HepG2 (cell line): ENCODE results near the gene COPZ1. TPM values are rescaled to one million over a fixed set of nuclear protein-coding genes. Genes with fewer than 3 reads are reported as not detected.

Source experiments
- JUN ChIP-seq: sonication (generic); formaldehyde crosslinking; IDR thresholded peaks from 2 replicates; pipeline ENCODE4 v1.4.0; 2020; ENCODE audit warnings: mild to moderate bottlenecking, missing genetic modification reagents
- SNRNP70 ChIP-seq: fragments of 200-400 bp; formaldehyde crosslinking; IDR thresholded peaks from 2 replicates; pipeline ENCODE4 v1.6.1; 2017; ENCODE audit warnings: mild to moderate bottlenecking, low read depth, low read length, moderate library complexity
- SRSF4 ChIP-seq: fragments of 200-400 bp; formaldehyde crosslinking; IDR thresholded peaks from one replicate; pipeline ENCODE4 v1.6.1; 2018; ENCODE audit warnings: mild to moderate bottlenecking, low read depth, low read length, moderate library complexity; ENCODE audit not compliant: poor library complexity, severe bottlenecking
- ZNF232 ChIP-seq: sonication (generic); formaldehyde crosslinking; IDR thresholded peaks from 2 replicates; pipeline ENCODE4 v1.4.0; 2020; ENCODE audit warnings: missing genetic modification reagents, borderline replicate concordance
- ZNF407 ChIP-seq: sonication (generic); formaldehyde crosslinking; IDR thresholded peaks from one replicate; pipeline ENCODE4 v1.5.1; 2020; ENCODE audit warnings: mild to moderate bottlenecking, missing genetic modification reagents; ENCODE audit errors: not compliant biosample characterization
- ZNF577 ChIP-seq: sonication (generic); formaldehyde crosslinking; IDR thresholded peaks from 2 replicates; pipeline ENCODE4 v1.4.0; 2020; ENCODE audit warnings: mild to moderate bottlenecking, low read depth, missing genetic modification reagents, borderline replicate concordance
- polyA plus RNA-seq, 8 experiments: library from polyadenylated mRNA; depleted of rRNA in 3 of 8; stranded (reverse) in 7 of 8; unstranded in 1 of 8; fragments of >200 nt; fragmentation: Illumina TruSeq in 4 of 8; extraction: Trizol in 4 of 8; gene quantifications; 2 replicates each; pipeline versions ENCODE4 v1.2.1 to v1.2.3, GENCODE V29; 2011 to 2016; ENCODE audit warnings: low read depth in 4 of 8, missing spikeins in 1 of 8, mixed read lengths in 1 of 8; ENCODE audit not compliant: insufficient read depth in 1 of 8
- total RNA-seq, 5 experiments: library from RNA; depleted of rRNA; stranded (reverse); fragments of >200 nt; fragmentation: Illumina TruSeq; extraction: Trizol; gene quantifications; 2 replicates each; pipeline ENCODE4 v1.2.3, GENCODE V29; 2016; ENCODE audit warnings: low read depth in 1 of 5
- TF ChIP-seq, protein P1 (sequence below): sonication (generic); formaldehyde crosslinking; IDR thresholded peaks from 2 replicates; pipeline ENCODE4 v1.8.1; 2023; ENCODE audit warnings: mild to moderate bottlenecking, moderate library complexity, missing genetic modification reagents
- TF ChIP-seq, protein P2 (sequence below): sonication (generic); formaldehyde crosslinking; IDR thresholded peaks from 2 replicates; pipeline ENCODE4 v1.4.0; 2020; ENCODE audit warnings: missing genetic modification reagents, borderline replicate concordance
- TF ChIP-seq, protein P3 (sequence below): fragments of 450-650 bp; IDR thresholded peaks from 2 replicates; pipeline ENCODE4 v1.6.1; 2017
- TF ChIP-seq, protein P4 (sequence below): sonication (generic); formaldehyde crosslinking; IDR thresholded peaks from 2 replicates; pipeline ENCODE4 v1.8.1; 2023; ENCODE audit warnings: missing genetic modification reagents, inconsistent platforms, borderline replicate concordance

Gene COPZ1
- total and polyA plus RNA-seq, 2 of the 13 experiments (the other 11 are each of a cell fraction or from before 2014, with no cell fraction given) = 125 to 184 TPM

DNA sequence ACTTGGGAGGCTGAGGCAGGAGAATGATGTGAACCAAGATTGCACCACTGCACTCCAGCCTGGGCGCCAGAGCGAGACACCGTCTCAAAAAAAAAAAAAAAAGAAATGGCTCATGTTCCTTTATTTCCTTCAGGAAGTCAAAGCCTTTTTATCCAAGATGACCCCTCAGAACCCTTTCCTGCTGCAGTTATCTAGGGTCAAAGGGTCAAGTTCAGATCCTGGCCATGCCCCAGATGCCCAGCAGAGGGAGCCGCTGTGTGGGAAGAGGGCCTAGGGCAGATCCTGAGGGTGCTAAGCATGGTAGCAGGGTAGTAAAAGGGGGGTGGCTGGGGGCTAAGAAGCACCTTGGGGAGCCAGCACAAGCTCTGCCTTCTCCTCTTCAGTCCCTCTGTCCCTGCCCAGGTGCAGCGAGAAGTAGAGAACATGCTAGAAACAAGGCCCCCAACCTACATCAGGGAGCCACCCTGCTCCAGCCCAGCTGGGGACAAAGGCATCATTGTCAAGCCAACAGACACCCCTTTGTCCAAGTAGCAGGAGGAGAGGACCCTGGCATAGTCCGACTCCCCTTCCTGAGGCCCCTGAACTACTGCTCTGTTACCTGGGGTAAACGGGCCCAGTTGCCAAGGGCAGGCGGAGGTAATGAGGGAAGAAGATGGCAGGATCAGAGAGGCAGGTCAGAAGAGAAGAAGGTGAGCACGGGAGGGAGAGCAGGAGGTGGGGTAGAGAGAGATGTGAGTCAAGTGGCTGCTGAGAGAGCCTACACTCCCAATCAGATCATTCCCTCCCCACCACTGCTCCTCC is 30.6 kb upstream of the COPZ1 start (continued):
- TF ChIP-seq JUN (CRISPR knock-in tag) (no peak), SNRNP70 (no peak), ZNF407 (CRISPR knock-in tag) (no peak), ZNF577 (CRISPR knock-in tag) (no peak), ZNF232 (no peak), SRSF4 (no peak)
- TF ChIP-seq, protein P1, sequence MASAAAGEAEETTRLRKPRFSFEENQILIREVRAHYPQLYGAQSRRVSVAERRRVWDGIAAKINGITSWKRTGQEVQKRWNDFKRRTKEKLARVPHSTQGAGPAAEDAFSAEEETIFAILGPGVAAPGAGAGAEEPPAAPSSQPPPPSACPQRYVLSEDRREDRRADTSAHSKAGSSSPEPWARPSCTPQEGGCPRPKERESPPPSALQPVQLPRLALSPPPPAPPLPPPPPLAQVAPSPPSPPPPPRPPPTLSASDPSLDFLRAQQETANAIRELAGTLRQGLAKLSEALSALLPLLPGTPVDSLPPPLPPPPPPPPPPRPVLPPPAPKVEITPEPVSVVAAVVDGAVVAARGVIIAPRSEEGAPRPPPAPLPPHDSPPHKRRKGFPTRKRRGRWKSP (CRISPR knock-in tag) = peak; percentile 47; the same call in 1 of the 2 replicates
- TF ChIP-seq, protein P2, sequence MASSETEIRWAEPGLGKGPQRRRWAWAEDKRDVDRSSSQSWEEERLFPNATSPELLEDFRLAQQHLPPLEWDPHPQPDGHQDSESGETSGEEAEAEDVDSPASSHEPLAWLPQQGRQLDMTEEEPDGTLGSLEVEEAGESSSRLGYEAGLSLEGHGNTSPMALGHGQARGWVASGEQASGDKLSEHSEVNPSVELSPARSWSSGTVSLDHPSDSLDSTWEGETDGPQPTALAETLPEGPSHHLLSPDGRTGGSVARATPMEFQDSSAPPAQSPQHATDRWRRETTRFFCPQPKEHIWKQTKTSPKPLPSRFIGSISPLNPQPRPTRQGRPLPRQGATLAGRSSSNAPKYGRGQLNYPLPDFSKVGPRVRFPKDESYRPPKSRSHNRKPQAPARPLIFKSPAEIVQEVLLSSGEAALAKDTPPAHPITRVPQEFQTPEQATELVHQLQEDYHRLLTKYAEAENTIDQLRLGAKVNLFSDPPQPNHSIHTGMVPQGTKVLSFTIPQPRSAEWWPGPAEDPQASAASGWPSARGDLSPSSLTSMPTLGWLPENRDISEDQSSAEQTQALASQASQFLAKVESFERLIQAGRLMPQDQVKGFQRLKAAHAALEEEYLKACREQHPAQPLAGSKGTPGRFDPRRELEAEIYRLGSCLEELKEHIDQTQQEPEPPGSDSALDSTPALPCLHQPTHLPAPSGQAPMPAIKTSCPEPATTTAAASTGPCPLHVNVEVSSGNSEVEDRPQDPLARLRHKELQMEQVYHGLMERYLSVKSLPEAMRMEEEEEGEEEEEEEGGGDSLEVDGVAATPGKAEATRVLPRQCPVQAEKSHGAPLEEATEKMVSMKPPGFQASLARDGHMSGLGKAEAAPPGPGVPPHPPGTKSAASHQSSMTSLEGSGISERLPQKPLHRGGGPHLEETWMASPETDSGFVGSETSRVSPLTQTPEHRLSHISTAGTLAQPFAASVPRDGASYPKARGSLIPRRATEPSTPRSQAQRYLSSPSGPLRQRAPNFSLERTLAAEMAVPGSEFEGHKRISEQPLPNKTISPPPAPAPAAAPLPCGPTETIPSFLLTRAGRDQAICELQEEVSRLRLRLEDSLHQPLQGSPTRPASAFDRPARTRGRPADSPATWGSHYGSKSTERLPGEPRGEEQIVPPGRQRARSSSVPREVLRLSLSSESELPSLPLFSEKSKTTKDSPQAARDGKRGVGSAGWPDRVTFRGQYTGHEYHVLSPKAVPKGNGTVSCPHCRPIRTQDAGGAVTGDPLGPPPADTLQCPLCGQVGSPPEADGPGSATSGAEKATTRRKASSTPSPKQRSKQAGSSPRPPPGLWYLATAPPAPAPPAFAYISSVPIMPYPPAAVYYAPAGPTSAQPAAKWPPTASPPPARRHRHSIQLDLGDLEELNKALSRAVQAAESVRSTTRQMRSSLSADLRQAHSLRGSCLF = no peak
- TF ChIP-seq, protein P3, sequence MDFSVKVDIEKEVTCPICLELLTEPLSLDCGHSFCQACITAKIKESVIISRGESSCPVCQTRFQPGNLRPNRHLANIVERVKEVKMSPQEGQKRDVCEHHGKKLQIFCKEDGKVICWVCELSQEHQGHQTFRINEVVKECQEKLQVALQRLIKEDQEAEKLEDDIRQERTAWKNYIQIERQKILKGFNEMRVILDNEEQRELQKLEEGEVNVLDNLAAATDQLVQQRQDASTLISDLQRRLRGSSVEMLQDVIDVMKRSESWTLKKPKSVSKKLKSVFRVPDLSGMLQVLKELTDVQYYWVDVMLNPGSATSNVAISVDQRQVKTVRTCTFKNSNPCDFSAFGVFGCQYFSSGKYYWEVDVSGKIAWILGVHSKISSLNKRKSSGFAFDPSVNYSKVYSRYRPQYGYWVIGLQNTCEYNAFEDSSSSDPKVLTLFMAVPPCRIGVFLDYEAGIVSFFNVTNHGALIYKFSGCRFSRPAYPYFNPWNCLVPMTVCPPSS = no peak
- TF ChIP-seq, protein P4, sequence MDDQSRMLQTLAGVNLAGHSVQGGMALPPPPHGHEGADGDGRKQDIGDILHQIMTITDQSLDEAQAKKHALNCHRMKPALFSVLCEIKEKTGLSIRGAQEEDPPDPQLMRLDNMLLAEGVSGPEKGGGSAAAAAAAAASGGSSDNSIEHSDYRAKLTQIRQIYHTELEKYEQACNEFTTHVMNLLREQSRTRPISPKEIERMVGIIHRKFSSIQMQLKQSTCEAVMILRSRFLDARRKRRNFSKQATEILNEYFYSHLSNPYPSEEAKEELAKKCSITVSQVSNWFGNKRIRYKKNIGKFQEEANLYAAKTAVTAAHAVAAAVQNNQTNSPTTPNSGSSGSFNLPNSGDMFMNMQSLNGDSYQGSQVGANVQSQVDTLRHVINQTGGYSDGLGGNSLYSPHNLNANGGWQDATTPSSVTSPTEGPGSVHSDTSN (CRISPR knock-in tag) = no peak
